OCI-LY1 (cell line): ENCODE results near the gene STK24.

Source experiments
- H2AFZ ChIP-seq: fragments of 200-600 bp; sonication (generic), shearing (Covaris generic); 2 replicates; pipeline ENCODE4 v1.6.0; 2014; ENCODE audit warnings: antibody characterized with exemption, mild to moderate bottlenecking, low read length
- H3F3A ChIP-seq: fragments of 200-600 bp; sonication (generic), shearing (Covaris generic); 2 replicates; pipeline ENCODE4 v1.6.0; 2014; ENCODE audit warnings: mild to moderate bottlenecking, antibody characterized with exemption, low read length, moderate library complexity; ENCODE audit not compliant: insufficient read depth
- H3K27ac ChIP-seq: fragments of 200-600 bp; sonication (generic); 2 replicates; pipeline ENCODE4 v1.5.1; 2014; ENCODE audit warnings: low read length, mixed run types, mild to moderate bottlenecking, low read depth; ENCODE audit not compliant: poor library complexity, severe bottlenecking
- H3K27me3 ChIP-seq: fragments of 200-600 bp; sonication (generic); 2 replicates; pipeline ENCODE4 v1.6.0; 2014; ENCODE audit warnings: antibody characterized with exemption, mild to moderate bottlenecking, low read length, moderate library complexity; ENCODE audit not compliant: insufficient read depth
- H3K36me3 ChIP-seq: fragments of 200-600 bp; sonication (generic); 2 replicates; pipeline ENCODE4 v1.6.1; 2014; ENCODE audit warnings: mild to moderate bottlenecking, antibody characterized with exemption, low read length, moderate library complexity, mixed read lengths; ENCODE audit not compliant: insufficient read depth
- H3K4me1 ChIP-seq: fragments of 200-600 bp; sonication (generic); 2 replicates; pipeline ENCODE4 v1.5.1; 2014; ENCODE audit warnings: mild to moderate bottlenecking, low read length, moderate library complexity; ENCODE audit not compliant: insufficient read depth, severe bottlenecking
- H3K4me2 ChIP-seq: fragments of 200-600 bp; sonication (generic), shearing (Covaris generic); 2 replicates; pipeline ENCODE4 v1.6.1; 2014; ENCODE audit warnings: low read length
- H3K4me3 ChIP-seq: fragments of 200-600 bp; sonication (generic); 2 replicates; pipeline ENCODE4 v1.5.1; 2014; ENCODE audit warnings: low read length, low read depth, mild to moderate bottlenecking, mixed read lengths; ENCODE audit not compliant: poor library complexity, severe bottlenecking
- H3K79me2 ChIP-seq: fragments of 200-600 bp; shearing (Covaris generic); 2 replicates; pipeline ENCODE4 v1.6.1; 2016; ENCODE audit warnings: mixed run types, low read length, mixed read lengths; ENCODE audit not compliant: insufficient read depth
- H3K9ac ChIP-seq: fragments of 200-600 bp; sonication (generic), shearing (Covaris generic); 2 replicates; pipeline ENCODE4 v1.6.1; 2014; ENCODE audit warnings: mild to moderate bottlenecking, low read length, mixed read lengths
- H3K9me2 ChIP-seq: fragments of 200-600 bp; sonication (generic), shearing (Covaris generic); 2 replicates; pipeline ENCODE4 v1.6.1; 2014; ENCODE audit warnings: low read depth, mild to moderate bottlenecking, low read length, mixed read lengths
- H3K9me3 ChIP-seq: fragments of 200-600 bp; shearing (Covaris generic); 2 replicates; pipeline ENCODE4 v1.6.1; 2014; ENCODE audit warnings: low read length, mixed read lengths
- H4K20me1 ChIP-seq: fragments of 200-600 bp; sonication (generic), shearing (Covaris generic); 2 replicates; pipeline ENCODE4 v1.6.0; 2016; ENCODE audit warnings: mild to moderate bottlenecking, low read length; ENCODE audit not compliant: insufficient read depth
- CTCF ChIP-seq: fragments of 200-600 bp; sonication (generic), shearing (Covaris generic); IDR thresholded peaks from 2 replicates; pipeline ENCODE4 v1.5.1; 2017; ENCODE audit warnings: mild to moderate bottlenecking, antibody characterized with exemption, low read length, moderate library complexity, mixed read lengths
- EZH2 ChIP-seq: fragments of 200-600 bp; sonication (generic), shearing (Covaris generic); IDR thresholded peaks from 2 replicates; pipeline ENCODE4 v1.8.0; 2017; ENCODE audit warnings: borderline replicate concordance, mixed run types, mild to moderate bottlenecking, antibody characterized with exemption, low read length, moderate library complexity, mixed read lengths

Gene STK24

GRCh38 chr13:98406427-98406826, 170.5 kb downstream of the STK24 start:
- H3K27me3 ChIP-seq = 0 out of 2 replicates have a peak, but pooled peaks cover 5% of the 10 kb centered on the region

GRCh38 chr13:98405690-98406344, 171.1 kb downstream of the STK24 start:
- H3K4me1 ChIP-seq = no peaks in the 10 kb centered on the region
- H3K36me3 ChIP-seq = no peaks in the 10 kb centered on the region
- TF ChIP-seq EZH2 = no peak
- TF ChIP-seq CTCF = no peak
- no peak overlapping the region for H3K4me2 ChIP-seq
- H3K4me3 ChIP-seq = no peak overlapping the region
- no peaks in the 10 kb centered on the region for H4K20me1 ChIP-seq
- no peaks in the 10 kb centered on the region for H3K9me2 ChIP-seq
- H3K9me3 ChIP-seq = no peaks in the 10 kb centered on the region
- no peak overlapping the region for H2AFZ ChIP-seq
- H3K27me3 ChIP-seq = 0 out of 2 replicates have a peak, but pooled peaks cover 5% of the 10 kb centered on the region
- H3F3A ChIP-seq = no peaks in the 10 kb centered on the region
- H3K27ac ChIP-seq = no peak overlapping the region
- H3K9ac ChIP-seq = no peak overlapping the region
- no peaks in the 10 kb centered on the region for H3K79me2 ChIP-seq

More at GRCh38 chr13:98406427-98406826, 170.5 kb downstream of the STK24 start:
- H3K4me2 ChIP-seq = no peak overlapping the region
- H3K9me3 ChIP-seq = no peaks in the 10 kb centered on the region
- H3K9me2 ChIP-seq = no peaks in the 10 kb centered on the region
- H3K4me3 ChIP-seq = no peak overlapping the region
- no peak overlapping the region for H3K9ac ChIP-seq
- no peaks in the 10 kb centered on the region for H3K79me2 ChIP-seq
- no peak overlapping the region for H3K27ac ChIP-seq
- no peaks in the 10 kb centered on the region for H3F3A ChIP-seq
- no peaks in the 10 kb centered on the region for H3K4me1 ChIP-seq
- H4K20me1 ChIP-seq = no peaks in the 10 kb centered on the region
- no peaks in the 10 kb centered on the region for H3K36me3 ChIP-seq
- no peak overlapping the region for H2AFZ ChIP-seq
- no peak for TF ChIP-seq CTCF

- no peak for TF ChIP-seq EZH2
- TF ChIP-seq CTCF = peak; percentile 28; the same call in 1 of the 2 replicates
- no peaks in the 10 kb centered on the region for H3K9me2 ChIP-seq
- no peaks in the 10 kb centered on the region for H3K9me3 ChIP-seq
- H4K20me1 ChIP-seq = no peaks in the 10 kb centered on the region
- no peaks in the 10 kb centered on the region for H3K79me2 ChIP-seq
- H3F3A ChIP-seq = no peaks in the 10 kb centered on the region
- no peak overlapping the region for H2AFZ ChIP-seq
- no peaks in the 10 kb centered on the region for H3K4me1 ChIP-seq
- H3K27me3 ChIP-seq = 0 out of 2 replicates have a peak, but pooled peaks cover 5% of the 10 kb centered on the region
- H3K4me2 ChIP-seq = no peak overlapping the region
- H3K4me3 ChIP-seq = no peak overlapping the region
- H3K9ac ChIP-seq = no peak overlapping the region
- no peak overlapping the region for H3K27ac ChIP-seq
- H3K36me3 ChIP-seq = no peaks in the 10 kb centered on the region
Observed at GRCh38 chr13:98405107-98405571, 171.8 kb downstream of the STK24 start.
